IPS DF 19.7 (cell line): Measurements from ENCODE around the gene PCDHGA8.
"Not testable (repeated sequence)": the region's sequence is repeated elsewhere in the genome, so short reads cannot be mapped to it uniquely, and the experiment has no call there.

Source experiments
- DNase-seq: peaks from one replicate; pipeline ENCODE4 v3.0.0-alpha.2; 2013; ENCODE audit warnings: low read depth, low spot score

The PCDHGA8 gene

DNA sequence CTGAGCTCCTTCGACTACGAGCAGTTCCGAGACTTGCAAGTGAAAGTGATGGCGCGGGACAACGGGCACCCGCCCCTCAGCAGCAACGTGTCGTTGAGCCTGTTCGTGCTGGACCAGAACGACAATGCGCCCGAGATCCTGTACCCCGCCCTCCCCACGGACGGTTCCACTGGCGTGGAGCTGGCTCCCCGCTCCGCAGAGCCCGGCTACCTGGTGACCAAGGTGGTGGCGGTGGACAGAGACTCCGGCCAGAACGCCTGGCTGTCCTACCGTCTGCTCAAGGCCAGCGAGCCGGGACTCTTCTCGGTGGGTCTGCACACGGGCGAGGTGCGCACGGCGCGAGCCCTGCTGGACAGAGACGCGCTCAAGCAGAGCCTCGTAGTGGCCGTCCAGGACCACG lies 39.9 kb downstream of the PCDHGA8 start:
- DNase-seq = not testable (repeated sequence)

DNA sequence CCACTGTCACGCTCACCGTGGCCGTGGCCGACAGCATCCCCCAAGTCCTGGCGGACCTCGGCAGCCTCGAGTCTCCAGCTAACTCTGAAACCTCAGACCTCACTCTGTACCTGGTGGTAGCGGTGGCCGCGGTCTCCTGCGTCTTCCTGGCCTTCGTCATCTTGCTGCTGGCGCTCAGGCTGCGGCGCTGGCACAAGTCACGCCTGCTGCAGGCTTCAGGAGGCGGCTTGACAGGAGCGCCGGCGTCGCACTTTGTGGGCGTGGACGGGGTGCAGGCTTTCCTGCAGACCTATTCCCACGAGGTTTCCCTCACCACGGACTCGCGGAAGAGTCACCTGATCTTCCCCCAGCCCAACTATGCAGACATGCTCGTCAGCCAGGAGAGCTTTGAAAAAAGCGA lies 40.3 kb downstream of the PCDHGA8 start:
- DNase-seq = not testable (repeated sequence)

DNA sequence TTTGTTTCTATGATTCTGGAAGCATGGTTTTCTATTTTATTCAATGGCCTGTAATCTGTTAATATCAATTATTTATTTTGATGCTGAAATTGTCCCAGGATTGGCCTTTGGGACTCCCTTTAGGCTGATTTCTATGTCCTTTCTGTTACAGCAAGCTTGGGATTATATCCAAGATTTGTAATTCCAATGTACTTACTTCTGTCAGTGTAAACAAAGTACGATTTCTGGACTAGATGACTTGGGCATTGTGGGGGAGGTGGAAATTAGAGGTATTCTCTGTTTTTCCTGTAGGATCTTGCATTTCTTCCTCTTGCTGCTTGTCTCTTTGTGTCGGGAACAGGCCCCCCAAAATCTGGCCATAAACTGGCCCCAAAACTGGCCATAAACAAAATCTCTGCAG lies 41.6 kb downstream of the PCDHGA8 start:
- no peak for DNase-seq

DNA sequence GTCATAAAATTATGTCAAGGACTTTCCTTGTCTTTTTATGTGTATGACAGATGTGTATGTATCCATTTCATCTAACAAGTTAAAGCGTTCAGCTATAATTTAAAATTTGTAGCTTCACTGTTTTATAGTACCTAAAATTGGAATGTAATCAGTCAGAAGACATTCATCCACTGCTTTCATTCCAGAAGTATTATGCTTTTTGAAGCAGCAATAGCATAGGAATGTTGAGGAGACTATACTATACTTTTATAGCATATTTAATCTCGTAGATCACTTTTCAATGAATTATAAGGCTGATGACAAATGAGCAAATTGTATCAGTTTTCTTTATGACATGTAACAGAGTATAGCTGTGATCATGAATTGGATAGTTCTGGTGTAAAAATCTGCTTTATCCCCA lies 44.8 kb downstream of the PCDHGA8 start:
- no peak for DNase-seq

DNA sequence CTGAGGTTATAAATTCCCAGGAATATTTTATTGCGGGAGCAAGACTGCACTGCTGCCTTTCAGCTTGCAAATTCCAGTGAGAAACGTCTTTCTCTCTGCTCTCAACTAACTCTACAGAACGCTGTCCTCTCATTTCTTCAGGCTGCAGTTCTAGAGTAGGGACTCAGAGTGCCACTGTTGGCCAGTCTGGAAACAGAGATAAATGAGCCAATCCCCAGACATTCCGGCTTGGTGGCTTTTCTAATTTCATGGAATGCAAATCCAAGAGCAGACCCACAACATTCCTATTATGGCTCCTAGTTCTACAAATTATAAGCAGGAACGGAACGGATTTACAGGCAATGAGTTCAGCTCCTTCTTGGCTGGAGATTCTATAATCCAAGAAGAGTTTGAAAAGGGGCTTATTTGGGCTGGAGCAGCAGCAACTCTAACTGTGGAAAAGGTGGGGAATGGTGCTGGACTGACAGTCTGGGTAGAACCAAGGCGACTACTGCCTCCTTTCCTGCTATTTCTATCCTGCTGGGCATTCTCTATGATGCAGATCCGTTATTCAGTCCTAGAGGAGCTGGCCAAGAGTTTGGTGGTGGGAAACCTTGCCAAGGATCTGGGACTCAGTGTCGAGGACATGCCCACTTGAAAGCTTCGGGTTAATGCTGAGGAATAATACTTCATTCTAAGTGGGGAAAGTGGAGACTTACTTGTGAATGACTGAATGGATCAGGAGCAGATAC lies 47.1 kb downstream of the PCDHGA8 start:
- no peak for DNase-seq

DNA sequence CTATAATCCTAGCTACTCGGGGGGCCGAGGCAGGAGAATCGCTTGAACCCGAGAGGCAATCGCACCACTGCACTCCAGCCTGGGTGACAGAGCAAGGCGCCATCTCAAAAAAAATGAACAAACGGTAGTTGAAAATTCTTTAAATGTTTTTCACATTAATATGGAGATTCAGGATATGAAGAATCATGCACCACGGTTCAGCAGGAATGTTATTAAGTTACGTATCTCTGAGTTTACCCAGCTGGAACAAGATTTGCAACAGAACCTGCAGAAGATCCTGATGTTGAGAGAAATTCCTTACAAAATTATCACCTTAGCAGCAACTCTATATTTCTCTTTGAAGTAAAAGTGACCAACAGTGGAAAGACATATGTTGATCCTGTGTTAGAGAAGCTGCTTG lies 47.9 kb downstream of the PCDHGA8 start:
- DNase-seq = no peak

DNA sequence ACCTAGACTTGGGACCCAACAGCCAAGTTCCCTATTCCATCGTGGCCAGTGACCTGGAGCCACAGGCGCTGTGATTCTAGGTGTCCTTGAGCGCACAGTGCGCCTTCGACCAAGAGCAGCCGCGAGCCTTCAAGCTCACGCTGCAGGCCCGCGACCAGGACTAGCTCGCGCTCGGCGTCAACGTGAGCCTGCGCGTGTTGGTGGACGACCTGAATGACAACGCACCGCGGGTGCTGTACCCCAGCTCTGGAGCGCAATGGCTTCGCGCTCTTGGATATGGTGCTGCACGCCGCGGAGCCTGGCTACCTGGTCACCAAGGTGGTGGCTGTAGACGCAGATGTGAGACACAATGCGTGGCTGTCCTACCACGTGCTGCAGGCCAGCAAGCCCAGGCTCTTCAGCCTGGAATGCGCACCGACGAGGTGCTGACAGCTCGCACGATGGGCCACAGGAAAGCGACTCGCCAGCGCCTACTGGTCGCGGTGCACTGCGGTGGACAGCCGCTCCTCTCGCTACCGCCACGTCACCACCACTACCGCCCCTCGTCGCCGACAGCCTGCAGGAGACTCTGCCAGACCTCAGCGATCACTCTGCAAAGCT lies 49.2 kb downstream of the PCDHGA8 start:
- DNase-seq = no peak
